ENCODE results near the gene KLRC4.
"Not testable (repeated sequence)": the region's sequence is repeated elsewhere in the genome, so short reads cannot be mapped to it uniquely, and the experiment has no call there.

Gene KLRC4, protein sequence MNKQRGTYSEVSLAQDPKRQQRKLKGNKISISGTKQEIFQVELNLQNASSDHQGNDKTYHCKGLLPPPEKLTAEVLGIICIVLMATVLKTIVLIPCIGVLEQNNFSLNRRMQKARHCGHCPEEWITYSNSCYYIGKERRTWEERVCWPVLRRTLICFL
- total RNA-seq: 0 to 0.30 (median 0) reads per million in 4 donors

DNA sequence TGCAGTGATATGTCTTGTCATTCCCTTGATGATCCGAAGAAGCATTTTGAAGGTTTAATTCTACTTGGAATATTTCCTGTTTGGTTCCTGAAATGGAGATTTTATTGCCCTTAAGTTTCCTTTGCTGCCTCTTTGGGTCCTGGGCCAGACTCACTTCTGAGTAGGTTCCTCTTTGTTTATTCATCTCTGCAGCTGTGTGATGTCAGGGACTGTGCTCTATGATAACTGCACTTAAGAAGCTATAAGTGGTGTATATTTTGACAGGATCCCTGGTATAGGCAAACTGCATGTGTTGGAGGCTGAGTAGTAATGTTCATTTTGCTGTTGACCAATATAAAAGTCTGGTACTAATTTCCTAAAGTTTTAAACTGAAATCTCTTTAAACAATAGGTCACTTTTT lies at the start of gene KLRC4:
KLRC4 (minus strand) TSS at position 366 of the 400 bp plus-strand sequence; CDS start at position 184, 182 bp downstream.
- DNase-seq: no peak

DNA sequence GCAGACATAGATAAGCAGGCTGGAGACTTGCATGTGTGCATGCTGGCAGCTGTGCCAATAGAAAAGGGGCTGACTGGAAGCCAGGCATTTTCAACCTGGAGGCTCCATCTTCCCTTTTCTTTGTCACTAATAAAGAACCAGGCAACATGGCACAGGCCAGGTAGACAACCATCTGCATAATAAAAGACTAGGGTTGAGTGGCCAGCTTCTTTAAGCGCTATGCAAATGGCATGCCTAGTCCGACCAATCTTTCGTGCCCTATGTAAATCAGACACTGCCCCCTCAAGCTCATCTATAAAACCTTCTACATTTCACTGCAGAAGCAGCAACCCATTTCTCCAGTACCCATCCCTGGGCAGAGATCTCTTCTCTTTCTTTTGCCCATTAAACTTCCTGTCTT lies 48.2 kb upstream of the KLRC4 start:
- DNase-seq: no peak

DNA sequence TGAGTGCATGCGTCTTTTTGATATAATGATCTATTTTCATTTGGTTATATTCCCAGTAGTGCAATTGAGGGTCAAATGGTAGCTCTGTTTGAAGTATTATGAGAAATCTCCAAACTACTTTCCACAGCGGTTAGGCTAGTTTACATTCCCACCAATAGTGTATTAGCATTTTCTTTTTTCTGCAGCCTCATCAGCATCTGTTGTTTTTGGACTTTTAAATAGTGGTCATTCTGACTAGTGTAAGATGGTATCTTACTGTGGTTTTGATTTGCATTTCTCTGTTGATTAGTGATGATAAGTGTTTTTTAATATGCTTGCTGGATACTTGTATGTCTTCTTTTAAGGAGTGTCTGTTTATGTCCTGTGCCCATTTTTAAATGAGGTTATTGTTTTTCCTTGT lies 47.3 kb upstream of the KLRC4 start:
- no peak for DNase-seq

DNA sequence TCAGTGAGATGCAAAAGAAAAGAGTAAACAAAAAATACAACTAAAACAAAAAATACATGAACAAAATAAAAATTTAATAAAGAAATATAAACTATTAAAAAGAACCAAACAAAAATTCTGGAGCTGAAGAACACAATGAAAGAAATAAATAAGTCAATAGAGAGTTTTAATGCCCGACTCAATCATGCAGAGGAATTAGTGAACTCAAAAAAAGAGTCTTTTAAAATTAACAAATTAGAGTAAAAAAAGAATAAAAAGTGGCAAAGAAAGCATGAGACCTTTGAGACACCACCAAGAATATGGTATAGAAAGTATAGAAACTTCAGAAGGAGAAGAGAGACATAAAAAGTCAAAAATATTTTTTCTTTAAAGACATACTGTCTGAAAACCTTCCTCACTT lies 46.2 kb upstream of the KLRC4 start:
- DNase-seq: no peak

DNA sequence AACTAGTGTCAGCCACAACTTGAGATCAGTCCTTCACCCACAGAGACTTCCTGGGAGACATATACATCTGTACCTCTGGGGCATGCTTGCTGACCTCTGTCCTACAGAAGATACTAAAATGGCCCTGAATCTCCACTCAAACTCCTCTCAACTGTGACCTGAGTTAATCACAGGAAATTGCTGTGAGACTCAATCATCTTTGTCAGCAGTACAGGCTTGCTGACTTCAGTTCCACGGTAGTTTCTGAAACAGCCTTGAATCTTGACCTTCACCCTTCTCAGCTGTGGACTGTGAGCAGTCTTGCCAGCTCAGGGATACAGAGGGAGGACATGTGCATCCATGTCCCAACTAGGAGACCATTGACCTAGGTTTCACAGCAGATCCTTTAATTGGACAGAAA lies 45.0 kb upstream of the KLRC4 start:
- no peak for DNase-seq

DNA sequence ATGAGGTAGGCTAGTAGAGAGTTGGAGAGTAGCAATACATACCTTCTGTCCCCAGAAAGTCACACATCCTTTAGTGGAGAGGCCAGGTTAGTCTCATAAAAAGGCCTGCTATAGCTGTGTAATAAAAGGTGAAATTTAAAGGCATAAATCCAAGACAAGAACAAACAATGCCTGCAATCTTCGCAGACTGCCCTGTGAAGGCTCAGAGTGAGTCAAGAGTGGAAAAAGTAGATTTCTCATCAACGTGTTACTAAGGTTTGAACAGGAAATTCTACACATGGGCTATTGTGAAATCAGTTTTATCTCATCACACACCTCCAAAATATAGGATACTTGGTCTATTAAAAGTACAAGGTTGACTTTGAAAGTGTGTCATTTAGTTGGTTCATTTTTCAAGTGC lies 43.6 kb upstream of the KLRC4 start, which contains the start of gene KLRC1:
KLRC1 (minus strand) TSS at position 222 of the 400 bp plus-strand sequence. CDS start 2,221 bp downstream, outside the sequence.
- DNase-seq: no peak

DNA sequence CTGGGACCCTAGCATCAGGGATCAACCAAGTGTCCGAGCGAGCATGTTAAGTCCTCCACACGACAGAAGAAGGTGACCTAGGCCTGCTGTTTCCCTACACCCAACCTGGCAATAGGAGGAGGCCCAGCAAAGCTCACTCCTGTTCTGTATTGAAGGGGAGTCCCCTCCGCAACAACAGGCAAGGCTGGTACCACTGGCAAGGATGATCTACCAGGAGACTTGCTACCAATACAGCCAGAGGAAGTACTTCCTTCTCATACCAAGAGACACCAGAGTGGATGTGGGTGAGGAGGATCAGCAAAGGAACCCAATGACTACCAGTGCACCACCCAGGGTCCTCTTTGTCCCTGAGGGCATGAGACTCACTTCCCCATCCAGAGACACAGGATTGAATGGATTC lies 38.7 kb upstream of the KLRC4 start:
- DNase-seq: no peak

DNA sequence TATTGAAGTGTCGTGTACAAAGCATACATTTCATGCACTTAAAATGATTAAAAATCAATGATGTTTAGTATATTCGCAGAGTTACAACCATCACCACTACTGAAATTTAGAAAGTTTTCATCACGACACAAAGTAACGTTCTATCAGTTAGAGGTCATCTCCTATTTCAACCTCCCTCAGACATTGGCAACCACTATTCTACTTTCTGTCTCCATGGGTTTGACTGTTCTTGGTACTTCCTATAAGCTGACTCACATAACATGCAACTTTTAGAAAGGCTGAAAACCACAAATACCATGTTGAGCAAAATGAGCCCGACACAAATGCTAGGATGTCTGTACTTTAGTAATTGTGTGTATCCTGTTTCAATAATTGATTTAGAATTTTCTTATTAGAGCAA lies 36.5 kb upstream of the KLRC4 start:
- not testable (repeated sequence) for DNase-seq

DNA sequence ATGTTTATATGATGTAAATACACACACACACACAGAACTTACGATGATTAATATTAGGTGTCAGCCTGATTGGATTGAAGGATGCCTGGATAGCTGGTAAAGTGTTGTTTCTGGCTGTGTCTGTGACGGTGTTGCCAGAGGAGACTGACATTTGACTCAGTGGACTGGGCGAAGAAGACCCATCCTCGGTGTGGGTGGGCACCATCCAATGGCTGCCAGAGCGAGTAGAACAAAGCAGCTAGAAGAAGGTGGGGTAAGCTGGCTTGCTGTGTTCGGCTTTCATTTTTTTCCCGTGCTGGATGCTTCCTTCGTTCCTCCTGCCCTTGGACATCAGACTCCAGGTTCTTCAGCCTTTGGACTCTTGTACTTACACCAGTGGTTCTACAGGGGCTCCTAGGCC lies 31.6 kb upstream of the KLRC4 start:
- not testable (repeated sequence) for DNase-seq

DNA sequence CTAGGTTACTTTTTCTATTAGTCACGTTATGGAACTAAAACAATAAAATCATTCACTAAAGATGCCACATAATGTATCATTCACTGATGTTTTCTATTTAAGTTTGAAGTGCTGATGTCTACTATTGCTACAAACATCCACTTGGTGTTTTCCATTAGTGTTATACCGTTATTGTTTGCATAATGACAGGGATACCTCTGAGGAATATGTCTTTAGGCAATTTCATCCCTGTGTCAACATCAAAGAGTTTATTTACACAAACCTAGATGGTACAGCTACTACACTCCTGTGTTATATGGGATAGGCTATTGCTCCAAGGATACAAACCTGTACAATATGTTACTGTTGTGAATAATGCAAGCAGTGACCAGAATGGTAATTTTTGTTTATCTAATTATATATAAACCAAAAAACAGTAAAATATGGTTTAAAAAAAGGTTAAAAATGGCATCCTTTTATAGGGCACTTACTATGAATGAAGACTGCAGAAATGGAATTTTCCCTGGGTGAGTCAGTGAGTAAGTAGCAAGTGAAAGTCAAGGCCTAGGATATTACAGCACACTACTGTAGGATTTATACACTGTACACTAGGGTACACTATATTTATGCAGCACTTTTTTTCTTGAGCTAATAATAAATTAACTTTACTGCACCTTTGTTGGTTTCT lies 30.2 kb upstream of the KLRC4 start:
- not testable (repeated sequence) for DNase-seq

DNA sequence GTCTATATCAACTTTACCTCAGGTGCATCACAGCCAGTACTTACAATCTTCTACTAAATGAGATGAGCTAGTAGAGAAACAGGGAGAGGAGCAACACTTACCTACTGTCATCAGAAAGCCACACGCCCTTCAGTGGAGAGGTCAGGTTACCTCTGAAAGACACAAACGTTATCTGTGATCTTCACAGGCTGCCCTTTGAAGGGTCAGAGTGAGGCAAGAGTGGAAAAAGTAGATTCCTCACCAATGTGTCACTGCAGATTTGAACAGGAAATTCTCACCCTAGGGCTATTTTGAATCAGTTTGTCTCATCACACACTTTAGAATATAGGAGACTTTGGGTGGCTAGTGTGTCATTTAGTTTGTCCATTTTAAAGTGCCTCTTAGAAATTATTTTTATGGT lies 28.0 kb upstream of the KLRC4 start:
- not testable (repeated sequence) for DNase-seq

DNA sequence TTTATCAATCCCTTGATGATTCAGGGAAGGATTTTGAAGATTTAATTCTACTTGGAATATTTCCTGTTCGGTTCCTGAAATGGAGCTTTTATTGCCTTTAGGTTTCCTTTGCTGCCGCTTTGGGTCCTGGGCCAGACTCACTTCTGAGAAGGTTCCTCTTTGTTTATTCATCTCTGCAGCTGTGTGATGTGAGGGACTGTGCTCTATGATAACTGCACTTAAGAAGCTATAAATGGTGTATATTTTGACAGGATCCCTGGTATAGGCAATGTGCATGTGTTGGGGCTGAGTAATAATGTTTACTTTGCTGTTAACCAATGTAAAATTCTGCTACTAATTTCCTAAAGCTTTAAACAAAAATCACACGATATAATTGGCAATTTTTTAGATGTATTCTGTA lies 26.3 kb upstream of the KLRC4 start, which contains the start of gene KLRC2:
KLRC2 (minus strand) TSS at position 195 of the 400 bp plus-strand sequence; CDS start at position 171, 24 bp downstream.
- not testable (repeated sequence) for DNase-seq

DNA sequence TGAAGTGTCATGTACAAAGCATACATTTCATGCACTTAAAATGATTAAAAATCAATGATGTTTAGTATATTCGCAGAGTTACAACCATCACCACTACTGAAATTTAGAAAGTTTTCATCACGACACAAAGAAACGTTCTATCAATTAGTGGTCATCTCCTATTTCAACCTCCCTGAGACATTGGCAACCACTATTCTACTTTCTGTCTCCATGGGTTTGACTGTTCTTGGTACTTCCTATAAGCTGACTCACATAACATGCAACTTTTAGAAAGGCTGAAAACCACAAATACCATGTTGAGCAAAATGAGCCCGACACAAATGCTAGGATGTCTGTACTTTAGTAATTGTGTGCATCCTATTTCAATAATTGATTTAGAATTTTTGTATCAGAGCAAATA lies 21.1 kb upstream of the KLRC4 start:
- not testable (repeated sequence) for DNase-seq

DNA sequence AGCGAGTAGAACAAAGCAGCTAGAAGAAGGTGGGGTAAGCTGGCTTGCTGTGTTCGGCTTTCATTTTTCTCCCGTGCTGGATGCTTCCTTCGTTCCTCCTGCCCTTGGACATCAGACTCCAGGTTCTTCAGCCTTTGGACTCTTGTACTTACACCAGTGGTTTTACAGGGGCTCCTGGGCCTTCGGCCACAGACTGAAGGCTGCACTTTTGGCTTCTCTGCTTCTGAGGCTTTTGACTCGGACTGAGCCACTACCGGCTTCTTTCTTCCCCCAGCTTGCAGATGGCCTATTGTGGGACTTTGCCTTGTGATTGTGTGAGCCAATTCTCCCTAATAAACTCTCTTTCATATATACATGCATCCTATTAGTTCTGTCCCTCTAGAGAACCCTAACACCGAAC lies 16.4 kb upstream of the KLRC4 start:
- DNase-seq: not testable (repeated sequence)

DNA sequence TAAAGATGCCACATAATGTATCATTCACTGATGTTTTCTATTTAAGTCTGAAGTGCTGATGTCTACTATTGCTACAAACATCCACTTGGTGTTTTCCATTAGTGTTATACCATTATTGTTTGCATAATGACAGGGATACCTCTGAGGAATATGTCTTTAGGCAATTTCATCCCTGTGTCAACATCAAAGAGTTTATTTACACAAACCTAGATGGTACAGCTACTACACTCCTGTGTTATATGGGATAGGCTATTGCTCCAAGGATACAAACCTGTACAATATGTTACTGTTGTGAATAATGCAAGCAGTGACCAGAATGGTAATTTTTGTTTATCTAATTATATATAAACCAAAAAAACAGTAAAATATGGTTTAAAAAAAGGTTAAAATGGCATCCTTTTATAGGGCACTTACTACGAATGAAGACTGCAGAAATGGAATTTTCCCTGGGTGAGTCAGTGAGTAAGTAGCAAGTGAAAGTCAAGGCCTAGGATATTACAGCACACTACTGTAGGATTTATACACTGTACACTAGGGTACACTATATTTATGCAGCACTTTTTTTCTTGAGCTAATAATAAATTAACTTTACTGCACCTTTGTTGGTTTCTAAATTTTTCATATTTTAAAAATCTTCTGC lies 14.8 kb upstream of the KLRC4 start:
- DNase-seq: not testable (repeated sequence)

DNA sequence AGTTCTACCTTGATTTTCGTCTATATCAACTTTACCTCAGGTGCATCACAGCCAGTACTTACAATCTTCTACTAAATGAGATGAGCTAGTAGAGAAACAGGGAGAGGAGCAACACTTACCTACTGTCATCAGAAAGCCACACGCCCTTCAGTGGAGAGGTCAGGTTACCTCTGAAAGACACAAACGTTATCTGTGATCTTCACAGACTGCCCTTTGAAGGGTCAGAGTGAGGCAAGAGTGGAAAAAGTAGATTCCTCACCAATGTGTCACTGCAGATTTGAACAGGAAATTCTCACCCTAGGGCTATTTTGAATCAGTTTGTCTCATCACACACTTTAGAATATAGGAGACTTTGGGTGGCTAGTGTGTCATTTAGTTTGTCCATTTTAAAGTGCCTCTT lies 12.6 kb upstream of the KLRC4 start:
- DNase-seq: not testable (repeated sequence)

DNA sequence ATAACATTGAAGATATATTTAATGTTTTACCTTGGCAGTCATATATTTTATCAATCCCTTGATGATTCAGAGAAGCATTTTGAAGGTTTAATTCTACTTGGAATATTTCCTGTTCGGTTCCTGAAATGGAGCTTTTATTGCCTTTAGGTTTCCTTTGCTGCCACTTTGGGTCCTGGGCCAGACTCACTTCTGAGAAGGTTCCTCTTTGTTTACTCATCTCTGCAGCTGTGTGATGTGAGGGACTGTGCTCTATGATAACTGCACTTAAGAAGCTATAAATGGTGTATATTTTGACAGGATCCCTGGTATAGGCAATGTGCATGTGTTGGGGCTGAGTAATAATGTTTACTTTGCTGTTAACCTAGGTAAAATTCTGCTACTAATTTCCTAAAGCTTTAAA lies 10.8 kb upstream of the KLRC4 start, which contains the start of gene KLRC3:
KLRC3 (minus strand) TSS at position 262 of the 400 bp plus-strand sequence; CDS start at position 217, 45 bp downstream.
- not testable (repeated sequence) for DNase-seq

DNA sequence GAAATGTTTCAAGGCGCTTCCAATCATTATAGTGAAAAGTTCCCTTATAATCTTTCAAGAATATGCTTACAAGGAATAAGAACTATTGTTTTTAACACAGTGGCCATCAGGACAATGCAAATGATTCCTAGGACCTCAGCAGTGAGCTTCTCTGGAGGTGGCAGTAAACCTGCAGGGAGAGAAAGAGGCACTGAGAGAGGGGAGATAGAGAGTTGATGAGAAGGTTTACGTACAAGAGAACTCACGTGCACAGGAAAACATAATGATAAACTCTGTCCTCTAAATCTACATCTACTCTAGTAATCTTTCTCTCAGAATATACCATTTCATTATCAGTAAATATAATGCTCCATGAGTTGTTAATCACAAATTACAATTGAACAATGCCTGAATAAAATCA lies 715 bp downstream of the KLRC4 start:
- DNase-seq: no peak

DNA sequence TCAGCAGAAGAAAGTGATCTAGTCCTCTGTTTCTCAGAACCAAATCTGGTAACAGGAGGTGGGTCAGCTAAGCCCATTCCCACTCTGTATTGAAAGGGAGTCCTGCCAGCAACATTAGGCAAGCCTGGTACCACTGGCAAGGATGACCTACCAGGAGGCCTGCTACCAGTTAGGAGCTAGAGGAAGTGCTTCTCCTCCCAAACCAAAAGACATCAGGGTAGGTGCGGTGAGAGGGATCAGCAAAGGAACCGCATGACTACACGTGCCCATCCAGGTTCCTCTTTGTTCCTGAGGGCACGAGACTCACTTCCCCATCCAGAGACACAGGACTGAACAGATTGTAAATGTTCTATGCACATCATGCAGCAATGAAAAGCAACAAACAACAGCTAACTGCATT lies 2.8 kb downstream of the KLRC4 start:
- no peak for DNase-seq

DNA sequence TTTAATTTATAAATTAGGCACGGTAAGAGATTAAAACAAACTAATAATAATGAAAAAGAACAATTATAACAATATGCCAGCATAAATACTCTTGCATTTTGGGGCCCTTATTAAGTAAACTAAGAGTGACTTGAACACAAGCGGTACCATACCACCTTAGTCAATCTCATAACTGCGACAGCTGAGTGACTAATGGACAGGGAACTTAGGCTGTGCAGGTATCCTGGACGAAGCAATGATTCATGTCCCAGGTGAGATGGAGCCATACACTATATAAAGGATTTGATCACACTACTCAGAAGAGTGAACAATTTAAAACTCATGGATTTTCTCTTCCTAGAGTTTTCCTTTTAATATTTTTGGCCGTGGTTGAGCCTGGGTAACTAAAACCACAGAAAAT lies 4.3 kb downstream of the KLRC4 start:
- no peak for DNase-seq

DNA sequence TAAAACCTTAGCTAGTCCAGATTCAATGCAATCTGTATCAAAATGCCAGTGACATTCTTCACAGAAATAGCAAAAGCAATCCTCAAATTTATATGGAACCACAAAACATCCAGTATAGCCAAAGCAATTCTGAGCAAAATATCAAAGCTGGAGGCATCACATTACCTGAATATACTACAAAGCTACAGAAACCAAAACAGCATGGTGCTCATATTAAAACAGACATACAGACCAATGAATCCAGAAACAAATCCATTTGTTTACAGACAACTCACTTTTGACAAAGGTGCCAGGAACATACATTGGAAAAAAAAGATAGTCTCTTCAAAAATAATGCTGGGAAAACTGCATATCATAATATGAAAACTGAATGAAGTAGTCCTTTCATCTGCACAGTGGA lies 4.8 kb downstream of the KLRC4 start:
- no peak for DNase-seq

DNA sequence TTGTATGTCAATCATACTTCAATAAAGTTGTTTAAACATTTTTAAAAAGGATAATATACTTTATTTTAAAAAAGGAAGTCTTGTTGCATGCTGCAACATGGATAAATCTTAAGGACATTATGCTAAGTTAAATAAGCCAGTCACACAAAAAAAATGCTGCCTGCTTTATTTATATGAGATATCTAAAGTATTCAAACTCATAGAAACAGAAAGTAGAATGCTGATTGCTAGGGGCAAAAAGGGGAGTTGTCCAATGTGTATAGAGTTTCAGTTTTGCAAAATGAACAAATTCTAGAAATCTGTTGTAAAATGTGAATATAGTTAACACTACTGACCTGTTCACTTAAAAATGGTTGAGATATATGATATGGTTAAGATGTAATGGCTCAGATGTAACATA lies 8.7 kb downstream of the KLRC4 start:
- DNase-seq: no peak

DNA sequence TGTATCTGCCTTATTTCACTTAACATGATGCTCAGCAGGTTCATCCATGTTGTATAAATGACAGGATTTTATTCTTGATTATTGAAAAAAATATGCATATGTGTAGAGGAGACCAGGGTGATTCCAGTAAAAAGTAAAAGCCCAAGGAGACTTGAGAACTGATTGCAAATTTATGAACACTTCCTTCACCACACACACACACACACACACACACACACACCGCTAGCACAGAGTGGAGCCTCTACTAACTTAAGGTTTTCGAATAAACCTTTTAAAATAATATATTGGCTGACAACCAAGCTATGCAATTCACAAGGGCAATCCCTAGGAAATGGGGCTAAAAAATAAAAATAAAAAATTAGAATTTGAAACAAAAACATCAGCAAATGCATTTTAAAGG lies 11.4 kb downstream of the KLRC4 start:
- no peak for DNase-seq

DNA sequence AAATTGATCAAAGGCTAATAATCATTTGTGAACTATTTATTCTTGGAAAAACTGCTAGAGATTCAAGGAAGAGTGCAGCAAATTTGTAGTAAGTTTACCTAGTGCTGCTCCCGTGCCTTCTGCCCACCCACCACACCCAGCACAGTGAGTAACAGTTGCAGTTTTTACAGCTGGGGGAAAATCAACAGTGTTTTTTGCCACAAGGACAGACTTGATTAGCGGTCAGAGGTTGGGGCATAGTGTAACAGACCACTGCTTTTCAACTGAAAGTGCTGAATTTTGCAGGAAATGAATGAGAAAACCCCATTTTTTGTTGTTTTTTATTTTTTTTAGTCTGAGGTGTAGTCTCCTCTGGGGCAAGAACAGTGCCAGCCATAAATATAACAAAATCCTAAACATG lies 12.3 kb downstream of the KLRC4 start:
- no peak for DNase-seq

All from T-helper 1 cell (primary cell).